GM04504 (cell line): Measurements from ENCODE around the gene ERCC2.
"Not testable (repeated sequence)": the region's sequence is repeated elsewhere in the genome, so short reads cannot be mapped to it uniquely, and the experiment has no call there.

Experiments used
- DNase-seq: peaks from one replicate; pipeline ENCODE4 v3.0.0-alpha.2; 2012; ENCODE audit warnings: low read depth

The ERCC2 gene

GRCh38 chr19:45354241-45354842 lies 16.0 kb downstream of the ERCC2 start:
- no peak for DNase-seq

- DNase-seq, result no peak
Measured at GRCh38 chr19:45352914-45353796, 17.2 kb downstream of the ERCC2 start.

- DNase-seq, result no peak
Measured at GRCh38 chr19:45352471-45352870, 17.9 kb downstream of the ERCC2 start.

GRCh38 chr19:45352062-45352461 lies 18.3 kb downstream of the ERCC2 start:
- DNase-seq, result no peak

- no peak for DNase-seq
Measured at GRCh38 chr19:45351401-45351952, 18.9 kb downstream of the ERCC2 start.

- DNase-seq, result no peak
Measured at GRCh38 chr19:45350477-45351058, 19.8 kb downstream of the ERCC2 start.

GRCh38 chr19:45349430-45349941 lies 20.9 kb downstream of the ERCC2 start:
- no peak for DNase-seq

- DNase-seq, result no peak
Measured at GRCh38 chr19:45349126-45349415, 21.3 kb downstream of the ERCC2 start.

GRCh38 chr19:45348367-45349125 lies 21.8 kb downstream of the ERCC2 start:
- no peak for DNase-seq

GRCh38 chr19:45347570-45348366 lies 22.6 kb downstream of the ERCC2 start:
- no peak for DNase-seq

- no peak for DNase-seq
Measured at GRCh38 chr19:45346449-45346848, 23.9 kb downstream of the ERCC2 start.

GRCh38 chr19:45345506-45345860 lies 24.9 kb downstream of the ERCC2 start:
- DNase-seq, result no peak

- no peak for DNase-seq
Measured at GRCh38 chr19:45344621-45345505, 25.5 kb downstream of the ERCC2 start.

GRCh38 chr19:45342911-45343310 lies 27.5 kb downstream of the ERCC2 start:
- DNase-seq, result no peak

- no peak for DNase-seq
Measured at GRCh38 chr19:45340899-45341453, 29.4 kb downstream of the ERCC2 start.

- no peak for DNase-seq
Measured at GRCh38 chr19:45340232-45340898, 30.0 kb downstream of the ERCC2 start, which contains the start of gene KLC3. KLC3 (plus strand) TSS chr19:45340750; CDS start chr19:45345542, 4,792 bp downstream.

- no peak for DNase-seq
Measured at GRCh38 chr19:45339629-45340028, 30.7 kb downstream of the ERCC2 start.

- no peak for DNase-seq
Measured at GRCh38 chr19:45336696-45337251, 33.6 kb downstream of the ERCC2 start.

- DNase-seq, result not testable (repeated sequence)
Measured at GRCh38 chr19:45334881-45335280, 35.5 kb downstream of the ERCC2 start.
